Upper lobe of left lung (tissue), 6 donors: ENCODE measurements around the gene WIF1. TPM values are rescaled to one million over a fixed set of nuclear protein-coding genes. Genes with fewer than 3 reads are reported as not detected.

Experiments used
- ATAC-seq, 2 donors: fragments of 200-7000 bp; cut with Tn5 transposase; one replicate each; pipeline ENCODE4 v1.9.1; 2022; ENCODE audit warnings: mild to moderate bottlenecking in 2 of 2, moderate library complexity in 2 of 2; ENCODE audit not compliant: low FRiP score in 2 of 2
- DNase-seq, 2 donors: peaks; one replicate each; pipeline ENCODE4 v3.0.0-alpha.2; 2019 to 2020
- H3K27ac ChIP-seq, 4 donors: fragments of 200-600 bp; sonication (generic); one replicate each; pipeline ENCODE4 v1.5.1; 2016 to 2019
- H3K27me3 ChIP-seq, 4 donors: fragments of 200-600 bp; sonication (generic); one replicate each; pipeline ENCODE4 v1.5.1; 2017 to 2019
- H3K36me3 ChIP-seq, 4 donors: fragments of 200-600 bp; sonication (generic); one replicate each; pipeline ENCODE4 v1.5.1; 2016 to 2019
- H3K4me1 ChIP-seq, 4 donors: fragments of 200-600 bp; sonication (generic); one replicate each; pipeline ENCODE4 v1.5.1; 2018 to 2019
- H3K4me3 ChIP-seq, 4 donors: fragments of 200-600 bp; sonication (generic); one replicate each; pipeline ENCODE4 v1.5.1; 2017 to 2019; ENCODE audit warnings: mild to moderate bottlenecking in 2 of 4, moderate library complexity in 1 of 4
- H3K9me3 ChIP-seq, 4 donors: fragments of 200-600 bp; sonication (generic); one replicate each; pipeline ENCODE4 v1.5.1; 2018 to 2019
- EP300 ChIP-seq, 4 donors: sonication (generic); formaldehyde crosslinking; IDR thresholded peaks; one replicate each; pipeline ENCODE4 v1.5.1; 2017; ENCODE audit warnings: antibody characterized with exemption in 4 of 4, control low read depth in 2 of 4
- POLR2A ChIP-seq, 4 donors: fragments of 450-650 bp; IDR thresholded peaks; one replicate each; pipeline ENCODE4 v1.5.1; 2016 to 2017; ENCODE audit warnings: antibody characterized with exemption in 4 of 4, mild to moderate bottlenecking in 2 of 4
- POLR2AphosphoS5 ChIP-seq, 2 donors: sonication (generic); formaldehyde crosslinking; IDR thresholded peaks; one replicate each; pipeline ENCODE4 v1.5.1; 2017; ENCODE audit warnings: antibody characterized with exemption in 2 of 2
- WGBS, 2 donors: methylation state at CpG; one replicate each; pipeline ENCODE4 v1.1.5; 2017 to 2018; 5-methylcytosine and 5-hydroxymethylcytosine counted together
- total RNA-seq, 6 donors: library from RNA; depleted of rRNA in 4 of 6; stranded (reverse); fragments of >200 nt in 4 of 6; gene quantifications; one replicate each; pipeline versions ENCODE4 v1.1.0 to v1.2.1, GENCODE V29; 2016 to 2021
- TF ChIP-seq, protein P1 (sequence below), 6 experiments: fragments of 450-650 bp in 4 of 6; fragments of 200-600 bp in 2 of 6; sonication (generic) in 2 of 6; IDR thresholded peaks; one replicate each; pipeline ENCODE4 v1.5.1; 2016 to 2019; ENCODE audit warnings: antibody characterized with exemption in 6 of 6
- donor health status: DM: no; HTN: no; CAD: no; lungs with moderate emphysema.
- donor health status: DM: no; HTN: yes; CAD: no; lungs with severe emphysema.

The WIF1 gene
- total RNA-seq, 6 donors from 2014 or later, result 32.6 to 250 (median 64.4) TPM

GRCh38 chr12:65025136-65025535 is 96.0 kb downstream of the WIF1 start:
- H3K36me3 ChIP-seq, result no peaks in the 10 kb centered on the region
- H3K27ac ChIP-seq, result no peak overlapping the region
- WGBS, 2 donors, result 83 to 84% methylated on average over 2 of the region's 2 CpGs
- H3K27me3 ChIP-seq, result no peaks in the 10 kb centered on the region
- TF ChIP-seq POLR2A (IDR thresholded peaks at IDR 0.05) (no peak), POLR2AphosphoS5 (IDR thresholded peaks at IDR 0.05) (no peak), EP300 (IDR thresholded peaks at IDR 0.05) (no peak)
- TF ChIP-seq, protein P1, sequence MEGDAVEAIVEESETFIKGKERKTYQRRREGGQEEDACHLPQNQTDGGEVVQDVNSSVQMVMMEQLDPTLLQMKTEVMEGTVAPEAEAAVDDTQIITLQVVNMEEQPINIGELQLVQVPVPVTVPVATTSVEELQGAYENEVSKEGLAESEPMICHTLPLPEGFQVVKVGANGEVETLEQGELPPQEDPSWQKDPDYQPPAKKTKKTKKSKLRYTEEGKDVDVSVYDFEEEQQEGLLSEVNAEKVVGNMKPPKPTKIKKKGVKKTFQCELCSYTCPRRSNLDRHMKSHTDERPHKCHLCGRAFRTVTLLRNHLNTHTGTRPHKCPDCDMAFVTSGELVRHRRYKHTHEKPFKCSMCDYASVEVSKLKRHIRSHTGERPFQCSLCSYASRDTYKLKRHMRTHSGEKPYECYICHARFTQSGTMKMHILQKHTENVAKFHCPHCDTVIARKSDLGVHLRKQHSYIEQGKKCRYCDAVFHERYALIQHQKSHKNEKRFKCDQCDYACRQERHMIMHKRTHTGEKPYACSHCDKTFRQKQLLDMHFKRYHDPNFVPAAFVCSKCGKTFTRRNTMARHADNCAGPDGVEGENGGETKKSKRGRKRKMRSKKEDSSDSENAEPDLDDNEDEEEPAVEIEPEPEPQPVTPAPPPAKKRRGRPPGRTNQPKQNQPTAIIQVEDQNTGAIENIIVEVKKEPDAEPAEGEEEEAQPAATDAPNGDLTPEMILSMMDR (IDR thresholded peaks at IDR 0.05), result no peak
- no peaks in the 10 kb centered on the region for H3K4me1 ChIP-seq
- ATAC-seq (no peak), DNase-seq (no peak)
- no peaks in the 10 kb centered on the region for H3K9me3 ChIP-seq
- H3K4me3 ChIP-seq, result no peak overlapping the region

- H3K27ac ChIP-seq, result no peak overlapping the region
- no peak overlapping the region for H3K4me3 ChIP-seq
- 69 to 74% methylated on average over 2 of the region's 2 CpGs for WGBS, 2 donors
- H3K27me3 ChIP-seq, result no peaks in the 10 kb centered on the region
- H3K36me3 ChIP-seq, result no peaks in the 10 kb centered on the region
- no peak for DNase-seq
- no peaks in the 10 kb centered on the region for H3K4me1 ChIP-seq
- no peaks in the 10 kb centered on the region for H3K9me3 ChIP-seq
- no peak for TF ChIP-seq EP300 (IDR thresholded peaks at IDR 0.05)
- TF ChIP-seq POLR2A (IDR thresholded peaks at IDR 0.05), result no peak
- TF ChIP-seq POLR2AphosphoS5 (IDR thresholded peaks at IDR 0.05), result no peak
- ATAC-seq, result no peak
These were observed 97.6 kb downstream of the WIF1 start for GRCh38 chr12:65023485-65023884.

GRCh38 chr12:65022960-65023359 is 98.1 kb downstream of the WIF1 start:
- TF ChIP-seq, protein P1 (IDR thresholded peaks at IDR 0.05), result no peak
- TF ChIP-seq EP300 (IDR thresholded peaks at IDR 0.05) (no peak), POLR2A (IDR thresholded peaks at IDR 0.05) (no peak)
- Histone ChIP-seq H3K4me3 (no peak overlapping the region), H3K9me3 (no peaks in the 10 kb centered on the region), H3K27ac (no peak overlapping the region), H3K4me1 (no peaks in the 10 kb centered on the region), H3K36me3 (no peaks in the 10 kb centered on the region), H3K27me3 (no peaks in the 10 kb centered on the region)
- ATAC-seq, result no peak
- no peak for DNase-seq
- 25 to 31% methylated on average over 1 of the region's 1 CpG for WGBS, 2 donors

DNA sequence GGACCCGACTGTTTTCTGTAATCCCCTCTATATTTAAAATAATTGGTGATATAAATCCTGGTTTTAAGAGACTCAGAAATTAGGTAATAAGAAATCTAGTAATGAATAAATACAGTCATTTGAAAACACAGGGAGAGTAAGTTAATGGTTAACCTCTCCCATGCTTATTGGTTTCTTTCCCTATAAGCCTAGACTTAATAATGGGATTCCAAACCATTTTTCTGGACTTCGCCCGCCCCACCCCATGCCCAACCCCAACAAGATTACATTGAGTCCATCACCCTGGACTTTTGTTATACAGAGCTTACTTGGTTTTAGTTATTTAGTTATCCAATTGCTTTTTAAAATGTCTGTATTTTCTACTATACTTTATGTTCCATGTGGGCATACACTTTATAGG is 98.7 kb downstream of the WIF1 start:
- TF ChIP-seq POLR2A (IDR thresholded peaks at IDR 0.05) (no peak), EP300 (IDR thresholded peaks at IDR 0.05) (no peak), POLR2AphosphoS5 (IDR thresholded peaks at IDR 0.05) (no peak)
- TF ChIP-seq, protein P1 (IDR thresholded peaks at IDR 0.05), result no peak
- Histone ChIP-seq H3K36me3 (no peaks in the 10 kb centered on the region), H3K9me3 (no peaks in the 10 kb centered on the region), H3K4me3 (no peak overlapping the region), H3K4me1 (no peaks in the 10 kb centered on the region), H3K27me3 (no peaks in the 10 kb centered on the region), H3K27ac (no peak overlapping the region)
- ATAC-seq, result no peak
- DNase-seq, result no peak
- WGBS, 2 donors, result 84 to 89% methylated on average over 3 of the region's 3 CpGs

- no peak for DNase-seq
These were observed 101.3 kb downstream of the WIF1 start for GRCh38 chr12:65019696-65020234.

More at GRCh38 chr12:65019696-65020234, 101.3 kb downstream of the WIF1 start:
- no peaks in the 10 kb centered on the region for H3K4me1 ChIP-seq
- TF ChIP-seq POLR2A (IDR thresholded peaks at IDR 0.05), result no peak
- TF ChIP-seq POLR2AphosphoS5 (IDR thresholded peaks at IDR 0.05), result no peak
- TF ChIP-seq, protein P1 (IDR thresholded peaks at IDR 0.05), result no peak
- no peak for TF ChIP-seq EP300 (IDR thresholded peaks at IDR 0.05)
- H3K36me3 ChIP-seq, result no peaks in the 10 kb centered on the region
- no peak for ATAC-seq
- H3K27me3 ChIP-seq, result no peaks in the 10 kb centered on the region
- 60 to 73% methylated on average over 4 of the region's 4 CpGs for WGBS, 2 donors
- no peak overlapping the region for H3K4me3 ChIP-seq
- H3K27ac ChIP-seq, result peak overlapping the region in 1 of 4 donors; percentile 3
- no peaks in the 10 kb centered on the region for H3K9me3 ChIP-seq
